Glutamatergic neuron (in vitro differentiated cells): ENCODE results near the gene KRTAP10-1. TPM values are rescaled to one million over a fixed set of nuclear protein-coding genes. Genes with fewer than 3 reads are reported as not detected.

Experiments used
- DNase-seq: peaks from one replicate; pipeline ENCODE4 v3.0.0; 2022
- H3K27ac Mint-ChIP-seq: one replicate; pipeline ENCODE4 v1.8.0; 2020; ENCODE audit warnings: mild to moderate bottlenecking, mixed read lengths, inconsistent platforms; ENCODE audit not compliant: unreplicated experiment
- H3K27me3 Mint-ChIP-seq: one replicate; pipeline ENCODE4 v1.8.0; 2020; ENCODE audit warnings: mild to moderate bottlenecking, moderate library complexity, mixed read lengths, inconsistent platforms; ENCODE audit not compliant: unreplicated experiment
- H3K36me3 Mint-ChIP-seq: one replicate; pipeline ENCODE4 v1.8.0; 2020; ENCODE audit warnings: mild to moderate bottlenecking, mixed read lengths, inconsistent platforms; ENCODE audit not compliant: unreplicated experiment
- H3K4me1 Mint-ChIP-seq: one replicate; pipeline ENCODE4 v1.8.0; 2020; ENCODE audit warnings: mild to moderate bottlenecking, low read depth, mixed read lengths, inconsistent platforms; ENCODE audit not compliant: unreplicated experiment
- H3K4me3 Mint-ChIP-seq: one replicate; pipeline ENCODE4 v1.8.0; 2020; ENCODE audit warnings: mild to moderate bottlenecking, mixed read lengths, inconsistent platforms; ENCODE audit not compliant: unreplicated experiment
- H3K9me3 Mint-ChIP-seq: one replicate; pipeline ENCODE4 v1.8.0; 2020; ENCODE audit warnings: mild to moderate bottlenecking, moderate library complexity, mixed read lengths, inconsistent platforms; ENCODE audit not compliant: unreplicated experiment
- CTCF ChIP-seq: fragments of 200-600 bp; sonication (generic); IDR thresholded peaks from one replicate; pipeline ENCODE4 v1.5.0; 2021; ENCODE audit not compliant: partially characterized antibody, unreplicated experiment
- total RNA-seq: library from RNA; stranded (reverse); fragmentation: NEBNext Ultra II Directional; extraction: Animal tissue kit (Norgen Biotek cat#: 25700); gene quantifications from one replicate; pipeline ENCODE4 v1.2.1, GENCODE V29; 2021; ENCODE audit not compliant: unreplicated experiment

Gene KRTAP10-1
- total RNA-seq, 1 donor from 2014 or later = not detected

GRCh38 chr21:44494956-44495355 is 45.0 kb downstream of the KRTAP10-1 start:
- Mint-ChIP-seq H3K9me3 (peaks cover 11% of the 10 kb centered on the region), H3K36me3 (peaks cover 27% of the 10 kb centered on the region), H3K27ac (no peak overlapping the region), H3K4me1 (peaks cover 14% of the 10 kb centered on the region), H3K27me3 (peaks cover 2% of the 10 kb centered on the region), H3K4me3 (no peak overlapping the region)
- DNase-seq = no peak
- no peak for TF ChIP-seq CTCF

DNA sequence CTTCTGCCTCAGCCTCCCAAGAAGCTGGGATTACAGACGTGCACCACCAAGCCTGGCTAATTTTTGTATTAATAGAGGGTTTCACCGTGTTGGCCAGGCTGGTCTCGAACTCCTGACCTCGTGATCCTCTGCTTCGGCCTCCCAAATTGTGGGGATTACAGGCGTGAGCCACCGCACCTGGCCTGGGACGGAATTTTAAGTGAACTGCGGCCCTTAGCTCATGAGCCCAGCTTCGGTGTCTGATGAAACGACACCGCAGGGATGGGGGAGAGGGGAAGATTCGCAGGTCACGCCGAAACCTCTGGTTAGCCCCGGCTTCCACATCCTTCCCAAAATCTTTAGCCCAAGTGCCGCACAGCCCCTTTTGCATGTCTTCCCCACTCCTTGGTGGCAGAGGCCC is 45.6 kb downstream of the KRTAP10-1 start:
- H3K36me3 Mint-ChIP-seq = peaks cover 29% of the 10 kb centered on the region
- H3K9me3 Mint-ChIP-seq = peaks cover 13% of the 10 kb centered on the region
- H3K27me3 Mint-ChIP-seq = peaks cover 2% of the 10 kb centered on the region
- H3K4me1 Mint-ChIP-seq = peaks cover 14% of the 10 kb centered on the region
- H3K27ac Mint-ChIP-seq = no peak overlapping the region
- TF ChIP-seq CTCF = no peak
- DNase-seq = no peak
- no peak overlapping the region for H3K4me3 Mint-ChIP-seq

DNA sequence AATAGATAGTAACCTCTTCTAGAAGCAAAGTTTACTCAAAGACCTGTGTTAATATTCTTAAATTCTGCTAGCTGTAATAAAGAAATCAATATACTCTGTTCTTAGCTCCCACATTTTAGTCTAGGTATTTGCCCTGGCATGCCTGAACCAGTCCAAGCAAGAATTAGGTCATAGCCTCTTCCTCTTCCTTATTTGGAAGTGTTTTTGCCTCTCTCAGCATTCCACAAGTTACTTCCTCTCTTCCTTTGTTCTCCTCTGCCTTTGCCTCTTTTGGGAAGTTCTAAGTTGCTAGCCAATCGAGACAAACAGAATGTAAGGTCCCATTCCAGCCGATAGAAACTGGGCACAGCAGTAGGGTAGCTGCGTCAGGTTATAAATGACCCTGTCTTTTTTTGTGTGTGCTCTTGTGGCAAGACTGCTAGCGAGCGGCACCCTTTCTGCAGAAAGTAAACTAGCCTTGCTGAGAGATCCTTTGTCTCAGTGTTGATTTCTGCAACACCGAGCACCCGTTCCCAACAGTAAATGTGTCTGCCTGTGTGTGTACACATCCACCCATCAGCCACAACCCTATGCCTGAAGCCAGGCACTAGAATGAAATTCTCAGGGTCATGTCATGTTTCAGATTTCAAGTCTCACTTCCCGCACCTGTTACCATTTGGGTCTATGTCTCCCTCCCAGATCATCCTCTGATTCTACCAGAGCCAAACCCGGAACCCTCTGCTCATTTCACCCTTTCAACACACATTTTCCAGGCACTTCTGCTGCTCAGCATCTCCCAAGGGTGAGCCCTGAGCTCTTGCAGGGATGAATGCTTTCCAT is 47.2 kb downstream of the KRTAP10-1 start:
- no peak for TF ChIP-seq CTCF

GRCh38 chr21:44490816-44491215 is 49.2 kb downstream of the KRTAP10-1 start:
- peaks cover 29% of the 10 kb centered on the region for H3K36me3 Mint-ChIP-seq
- peaks cover 15% of the 10 kb centered on the region for H3K9me3 Mint-ChIP-seq
- no peak overlapping the region for H3K4me3 Mint-ChIP-seq
- no peak for TF ChIP-seq CTCF
- DNase-seq = no peak
- H3K27me3 Mint-ChIP-seq = peaks cover 2% of the 10 kb centered on the region
- no peak overlapping the region for H3K27ac Mint-ChIP-seq
- no peaks in the 10 kb centered on the region for H3K4me1 Mint-ChIP-seq

More for the DNA sequence above, 47.2 kb downstream of the KRTAP10-1 start:
- H3K4me3 Mint-ChIP-seq = no peak overlapping the region
- H3K27ac Mint-ChIP-seq = no peak overlapping the region
- no peak for DNase-seq
- H3K36me3 Mint-ChIP-seq = peaks cover 29% of the 10 kb centered on the region
- peaks cover 2% of the 10 kb centered on the region for H3K27me3 Mint-ChIP-seq
- peaks cover 15% of the 10 kb centered on the region for H3K9me3 Mint-ChIP-seq
- peaks cover 10% of the 10 kb centered on the region for H3K4me1 Mint-ChIP-seq

DNA sequence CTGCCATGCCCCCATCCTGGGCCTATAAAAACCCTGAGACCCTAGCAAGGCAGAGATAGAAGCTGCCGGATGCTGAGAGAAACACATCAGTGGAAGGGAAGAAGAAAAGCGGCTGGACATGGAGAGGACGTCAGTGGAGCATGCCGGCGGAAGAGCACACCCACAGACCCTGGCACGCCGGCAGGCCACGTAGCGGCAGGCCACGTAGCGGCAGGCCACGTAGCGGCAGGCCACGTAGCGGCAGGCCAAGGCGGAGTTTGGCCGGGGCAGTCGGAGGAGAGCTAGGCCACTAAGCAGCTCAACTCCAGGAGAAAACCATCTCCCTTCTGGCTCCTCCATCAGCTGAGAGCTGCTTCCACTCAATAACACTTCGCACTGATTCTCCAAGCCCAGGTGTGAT is 49.6 kb downstream of the KRTAP10-1 start:
- Mint-ChIP-seq H3K4me1 (no peaks in the 10 kb centered on the region), H3K9me3 (peaks cover 14% of the 10 kb centered on the region), H3K27ac (no peak overlapping the region), H3K36me3 (peaks cover 26% of the 10 kb centered on the region), H3K27me3 (peaks cover under 1% of the 10 kb centered on the region), H3K4me3 (no peak overlapping the region)
- TF ChIP-seq CTCF = no peak
- DNase-seq = no peak
